ENCODE data around the gene KRTAP13-4. TPM values are rescaled to one million over a fixed set of nuclear protein-coding genes. Genes with fewer than 3 reads are reported as not detected.

Gene KRTAP13-4
- total RNA-seq, 1 donor from 2014 or later = not detected

DNA sequence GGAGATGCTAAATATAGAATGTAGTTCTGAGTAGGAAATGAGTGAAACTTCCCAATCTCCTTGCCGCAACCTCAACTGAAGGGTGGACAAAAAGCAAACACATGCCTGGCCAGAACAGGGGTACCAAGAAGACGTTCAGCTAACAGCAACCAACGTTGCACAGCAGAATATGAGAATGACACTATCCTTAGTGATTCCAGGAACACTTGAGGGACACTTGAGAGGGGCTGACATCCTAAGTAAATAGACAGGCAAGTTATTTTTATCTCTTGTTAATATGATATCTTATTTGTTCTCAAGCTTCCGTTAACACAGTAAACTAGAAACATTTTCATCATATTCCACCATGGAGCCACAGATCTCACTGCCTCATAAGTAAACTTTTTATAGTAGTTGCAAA is 49.2 kb downstream of the KRTAP13-4 start:
- ATAC-seq (no peak), DNase-seq (ENCODE audit: missing footprints) (no peak)
- intact Hi-C loops (cut with DNase I) = no loop called here

DNA sequence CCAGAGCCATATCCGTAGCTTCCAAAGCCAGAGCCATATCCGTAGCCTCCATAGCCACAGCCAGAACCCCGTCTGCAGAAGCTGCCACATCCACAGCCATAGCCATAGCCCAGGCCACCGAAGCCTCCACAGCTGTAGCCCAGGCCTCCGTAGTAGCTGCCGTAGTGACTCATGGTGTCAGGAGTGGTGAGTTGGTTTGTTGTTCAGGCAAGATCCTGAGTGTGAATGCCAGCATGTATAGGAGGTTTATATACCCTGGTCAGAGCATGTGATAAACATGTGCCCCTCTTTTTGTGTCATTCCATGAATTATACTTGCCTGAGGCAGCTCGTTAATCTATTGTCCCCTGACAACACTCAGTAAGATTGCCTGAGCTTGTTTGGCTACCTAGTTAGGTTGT is 50.1 kb downstream of the KRTAP13-4 start, which contains the start of gene KRTAP19-1:
Gene KRTAP19-1, minus strand, starts transcription at position 223 of the 400 bp plus-strand sequence. Its CDS starts 50 bp downstream, at position 173.
- no peak for DNase-seq (ENCODE audit: missing footprints)
- no peak for ATAC-seq
- intact Hi-C loops (cut with DNase I) = loop anchor here (5.0 kb wide), 1 partner anchor 87 kb away; no protein-coding TSS in a partner anchor

Other genes with a start within 250 kb of the KRTAP13-4 start
- gene CLDN8, start 214.1 kb upstream of the KRTAP13-4 start, total RNA-seq = not detected
- not detected for gene KRTAP24-1, start 147.3 kb upstream of the KRTAP13-4 start, total RNA-seq
- gene KRTAP25-1, start 140.7 kb upstream of the KRTAP13-4 start, total RNA-seq = not detected
- not detected for gene KRTAP26-1, start 109.9 kb upstream of the KRTAP13-4 start, total RNA-seq
- gene KRTAP27-1, start 92.5 kb upstream of the KRTAP13-4 start, total RNA-seq = not detected
- not detected for gene KRTAP23-1, start 81.6 kb upstream of the KRTAP13-4 start, total RNA-seq
- gene KRTAP13-2, start 57.9 kb upstream of the KRTAP13-4 start, total RNA-seq = not detected
- gene KRTAP13-1, start 34.2 kb upstream of the KRTAP13-4 start, total RNA-seq = not detected
- not detected for gene KRTAP13-3, start 4.3 kb upstream of the KRTAP13-4 start, total RNA-seq
- gene KRTAP15-1, start 10.1 kb downstream of the KRTAP13-4 start, total RNA-seq = not detected
- not detected for gene KRTAP19-1, start 50.1 kb downstream of the KRTAP13-4 start, total RNA-seq
- not detected for gene KRTAP19-2, start 57.2 kb downstream of the KRTAP13-4 start, total RNA-seq
- gene KRTAP19-3, start 61.8 kb downstream of the KRTAP13-4 start, total RNA-seq = not detected
- gene KRTAP19-4, start 66.9 kb downstream of the KRTAP13-4 start, total RNA-seq = not detected
- not detected for gene KRTAP19-5, start 71.9 kb downstream of the KRTAP13-4 start, total RNA-seq
- gene KRTAP19-6, start 111.6 kb downstream of the KRTAP13-4 start, total RNA-seq = not detected
- not detected for gene KRTAP19-7, start 131.1 kb downstream of the KRTAP13-4 start, total RNA-seq
- gene KRTAP22-2, start 160.2 kb downstream of the KRTAP13-4 start, total RNA-seq = not detected
- not detected for gene KRTAP6-3, start 162.2 kb downstream of the KRTAP13-4 start, total RNA-seq
- gene KRTAP6-2, start 168.7 kb downstream of the KRTAP13-4 start, total RNA-seq = not detected
- not detected for gene KRTAP22-1, start 170.9 kb downstream of the KRTAP13-4 start, total RNA-seq
- gene KRTAP6-1, start 183.7 kb downstream of the KRTAP13-4 start, total RNA-seq = not detected
- gene KRTAP20-1, start 186.2 kb downstream of the KRTAP13-4 start, total RNA-seq = not detected
- not detected for gene KRTAP20-4, start 190.4 kb downstream of the KRTAP13-4 start, total RNA-seq
- not detected for gene KRTAP20-2, start 205.0 kb downstream of the KRTAP13-4 start, total RNA-seq
- not detected for gene KRTAP20-3, start 212.6 kb downstream of the KRTAP13-4 start, total RNA-seq

All from Right ventricle myocardium inferior (tissue), 1 donor.